CD14-positive monocyte (primary cell): ENCODE data around the gene FAM234A. TPM values are rescaled to one million over a fixed set of nuclear protein-coding genes. Genes with fewer than 3 reads are reported as not detected.

Source experiments
- DNase-seq, 3 donors: peaks; one replicate each; pipeline ENCODE4 v3.0.0-alpha.2; 2011 to 2022
- H2AFZ ChIP-seq: 2 replicates; pipeline ENCODE4 v1.6.0; 2012; ENCODE audit warnings: mild to moderate bottlenecking, low read depth, low read length, inconsistent platforms; ENCODE audit not compliant: insufficient read depth, poor library complexity, severe bottlenecking
- H3K27ac ChIP-seq, 2 donors: 1 replicate in 1 of 2; 2 replicates in 1 of 2; pipeline ENCODE4 v1.5.1; 2012 to 2013; ENCODE audit warnings: low read length in 2 of 2, control low read depth in 1 of 2, inconsistent platforms in 1 of 2, low read depth in 1 of 2, mild to moderate bottlenecking in 1 of 2
- H3K27me3 ChIP-seq, 2 donors: one replicate each; pipeline versions ENCODE4 v1.6.0 to v1.6.1; 2011 to 2013; ENCODE audit warnings: low read length in 2 of 2; ENCODE audit not compliant: control insufficient read depth in 2 of 2, insufficient read depth in 2 of 2
- H3K36me3 ChIP-seq, 2 donors: replicated peaks in 1 of 2; 1 replicate in 1 of 2; 2 replicates in 1 of 2; pipeline versions ENCODE4 v1.5.1 to v1.6.1; 2012 to 2013; ENCODE audit warnings: low read length in 2 of 2, control low read depth in 1 of 2, inconsistent platforms in 1 of 2, mild to moderate bottlenecking in 1 of 2; ENCODE audit not compliant: insufficient read depth in 2 of 2, control insufficient read depth in 1 of 2
- H3K4me1 ChIP-seq, 2 donors: 1 replicate in 1 of 2; 2 replicates in 1 of 2; pipeline versions ENCODE4 v1.5.1 to v1.6.1; 2012 to 2013; ENCODE audit warnings: low read length in 2 of 2, control low read depth in 1 of 2, inconsistent platforms in 1 of 2, mild to moderate bottlenecking in 1 of 2, moderate library complexity in 1 of 2; ENCODE audit not compliant: insufficient read depth in 2 of 2, control insufficient read depth in 1 of 2
- H3K4me2 ChIP-seq: replicated peaks from 2 replicates; pipeline ENCODE3; 2012; ENCODE audit warnings: low read length, moderate library complexity, mild to moderate bottlenecking; ENCODE audit not compliant: poor library complexity, severe bottlenecking; ENCODE audit errors: extremely low read depth
- H3K4me3 ChIP-seq, 3 experiments: fragments of 200-600 bp in 1 of 3; sonication (generic) in 1 of 3; replicated peaks in 1 of 3; 1 replicate in 2 of 3; 2 replicates in 1 of 3; pipeline ENCODE4 v1.5.1; 2011 to 2013; ENCODE audit warnings: low read length in 3 of 3, mild to moderate bottlenecking in 3 of 3, control low read depth in 2 of 3, low read depth in 2 of 3, inconsistent platforms in 1 of 3, moderate library complexity in 1 of 3
- H3K79me2 ChIP-seq: 2 replicates; pipeline ENCODE4 v1.6.0; 2012; ENCODE audit warnings: mild to moderate bottlenecking, control low read depth, inconsistent platforms, low read length, moderate library complexity; ENCODE audit not compliant: insufficient read depth
- H3K9ac ChIP-seq: 2 replicates; pipeline ENCODE4 v1.6.0; 2017; ENCODE audit warnings: low read length, mild to moderate bottlenecking; ENCODE audit not compliant: insufficient read depth, poor library complexity, severe bottlenecking
- H3K9me3 ChIP-seq, 2 donors: replicated peaks in 1 of 2; 1 replicate in 1 of 2; 2 replicates in 1 of 2; pipeline versions ENCODE4 v1.5.1 to v1.6.1; 2012 to 2013; ENCODE audit warnings: low read length in 2 of 2, control low read depth in 1 of 2; ENCODE audit not compliant: control insufficient read depth in 1 of 2, insufficient read depth in 1 of 2
- H4K20me1 ChIP-seq: 2 replicates; pipeline ENCODE4 v1.6.0; 2012; ENCODE audit warnings: mild to moderate bottlenecking, low read length, control low read depth, moderate library complexity; ENCODE audit not compliant: insufficient read depth
- H3K27ac Mint-ChIP-seq, 7 donors: one replicate each; pipeline ENCODE4 v1.8.0; 2020; ENCODE audit warnings: mild to moderate bottlenecking in 7 of 7, mixed read lengths in 7 of 7, moderate library complexity in 6 of 7, inconsistent platforms in 2 of 7
- H3K27me3 Mint-ChIP-seq, 3 donors: one replicate each; pipeline ENCODE4 v1.8.0; 2021 to 2022; ENCODE audit warnings: low read depth in 3 of 3, mild to moderate bottlenecking in 3 of 3, mixed read lengths in 3 of 3, moderate library complexity in 3 of 3, inconsistent platforms in 1 of 3
- H3K36me3 Mint-ChIP-seq, 2 donors: one replicate each; pipeline ENCODE4 v1.8.0; 2020; ENCODE audit warnings: mixed read lengths in 2 of 2, inconsistent platforms in 1 of 2, mild to moderate bottlenecking in 1 of 2
- H3K4me1 Mint-ChIP-seq: one replicate; pipeline ENCODE4 v1.8.0; 2020; ENCODE audit warnings: mild to moderate bottlenecking, mixed read lengths
- H3K4me3 Mint-ChIP-seq, 2 donors: one replicate each; pipeline ENCODE4 v1.8.0; 2020; ENCODE audit warnings: mild to moderate bottlenecking in 2 of 2, mixed read lengths in 2 of 2, moderate library complexity in 1 of 2
- H3K9me3 Mint-ChIP-seq, 7 donors: one replicate each; pipeline ENCODE4 v1.8.0; 2020 to 2022; ENCODE audit warnings: mixed read lengths in 7 of 7, mild to moderate bottlenecking in 6 of 7, moderate library complexity in 6 of 7, inconsistent platforms in 2 of 7
- WGBS: methylation state at CpG from one replicate; pipeline ENCODE4 v1.1.5; 2013; ENCODE audit warnings: missing lambda C conversion rate; ENCODE audit not compliant: insufficient coverage; 5-methylcytosine and 5-hydroxymethylcytosine counted together
- intact Hi-C, 2 donors: fragments of 100-400 bp; cut with micrococcal nuclease; formaldehyde crosslinking; loops; one replicate each; pipeline versions ENCODE4 v1.15.0 to v1.15.1; 2023
- polyA plus RNA-seq, 3 donors: library from polyadenylated mRNA; depleted of rRNA in 1 of 3; unstranded in 2 of 3; stranded (reverse) in 1 of 3; fragments of 300-500 nt in 2 of 3; fragments of >200 nt in 1 of 3; fragmentation: Illumina TruSeq in 2 of 3; gene quantifications; 1 replicate in 2 of 3; 2 replicates in 1 of 3; pipeline ENCODE4 v1.2.3, GENCODE V29; 2012 to 2021
- TF ChIP-seq, protein P1 (sequence below): fragments of 200-600 bp; IDR thresholded peaks from one replicate; pipeline ENCODE4 v1.8.0; 2022; ENCODE audit warnings: antibody characterized with exemption, mild to moderate bottlenecking

The FAM234A gene
- polyA plus RNA-seq, 3 donors = 22.5 to 40.4 (median 25.1) TPM

DNA sequence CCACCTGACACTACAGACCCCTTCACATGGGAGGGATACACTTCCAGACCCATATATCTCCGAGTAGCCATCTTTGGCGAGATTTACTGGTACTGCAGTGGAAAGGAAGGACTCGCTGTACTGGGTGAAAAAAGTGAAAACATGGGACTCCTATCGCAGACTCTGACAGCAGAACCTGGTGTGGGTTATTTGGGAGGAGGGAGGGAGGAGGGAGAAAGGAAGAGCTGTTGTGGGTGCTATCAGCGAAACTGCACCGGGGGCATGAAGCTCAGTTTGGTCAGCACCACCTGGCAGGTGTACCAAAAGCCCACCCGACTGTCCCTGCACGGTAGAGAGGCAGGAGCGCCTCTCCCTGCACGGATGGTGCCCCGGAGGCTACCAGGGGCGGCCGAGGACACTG lies 49.4 kb upstream of the FAM234A start:
- H3K4me2 ChIP-seq = no peak overlapping the region
- Mint-ChIP-seq H3K36me3 (peaks cover 35 to 43% of the 10 kb centered on the region in 2 donors), H3K4me3 (no peak overlapping the region), H3K27ac (no peak overlapping the region), H3K9me3 (peaks cover 0 to 6% (median 0%) of the 10 kb centered on the region in 7 donors), H3K27me3 (peaks cover 3 to 18% (median 11%) of the 10 kb centered on the region in 3 donors), H3K4me1 (peaks cover 2% of the 10 kb centered on the region)
- intact Hi-C loops = no loop called here
- H3K9ac ChIP-seq = no peak overlapping the region
- TF ChIP-seq, protein P1, sequence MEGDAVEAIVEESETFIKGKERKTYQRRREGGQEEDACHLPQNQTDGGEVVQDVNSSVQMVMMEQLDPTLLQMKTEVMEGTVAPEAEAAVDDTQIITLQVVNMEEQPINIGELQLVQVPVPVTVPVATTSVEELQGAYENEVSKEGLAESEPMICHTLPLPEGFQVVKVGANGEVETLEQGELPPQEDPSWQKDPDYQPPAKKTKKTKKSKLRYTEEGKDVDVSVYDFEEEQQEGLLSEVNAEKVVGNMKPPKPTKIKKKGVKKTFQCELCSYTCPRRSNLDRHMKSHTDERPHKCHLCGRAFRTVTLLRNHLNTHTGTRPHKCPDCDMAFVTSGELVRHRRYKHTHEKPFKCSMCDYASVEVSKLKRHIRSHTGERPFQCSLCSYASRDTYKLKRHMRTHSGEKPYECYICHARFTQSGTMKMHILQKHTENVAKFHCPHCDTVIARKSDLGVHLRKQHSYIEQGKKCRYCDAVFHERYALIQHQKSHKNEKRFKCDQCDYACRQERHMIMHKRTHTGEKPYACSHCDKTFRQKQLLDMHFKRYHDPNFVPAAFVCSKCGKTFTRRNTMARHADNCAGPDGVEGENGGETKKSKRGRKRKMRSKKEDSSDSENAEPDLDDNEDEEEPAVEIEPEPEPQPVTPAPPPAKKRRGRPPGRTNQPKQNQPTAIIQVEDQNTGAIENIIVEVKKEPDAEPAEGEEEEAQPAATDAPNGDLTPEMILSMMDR = no peak
- H3K9me3 ChIP-seq = peaks cover 0 to 7% of the 10 kb centered on the region in 2 donors
- H3K27ac ChIP-seq = no peak overlapping the region
- H3K27me3 ChIP-seq = peaks cover 2 to 14% of the 10 kb centered on the region in 2 donors
- DNase-seq = no peak
- H3K4me1 ChIP-seq = peaks cover 8 to 15% of the 10 kb centered on the region in 2 donors
- no peaks in the 10 kb centered on the region for H3K79me2 ChIP-seq
- H4K20me1 ChIP-seq = no peaks in the 10 kb centered on the region
- H2AFZ ChIP-seq = no peak overlapping the region
- H3K4me3 ChIP-seq = no peak overlapping the region
- WGBS = 98% methylated on average over 11 of the region's 13 CpGs
- H3K36me3 ChIP-seq = peaks cover 28 to 30% of the 10 kb centered on the region in 2 donors

DNA sequence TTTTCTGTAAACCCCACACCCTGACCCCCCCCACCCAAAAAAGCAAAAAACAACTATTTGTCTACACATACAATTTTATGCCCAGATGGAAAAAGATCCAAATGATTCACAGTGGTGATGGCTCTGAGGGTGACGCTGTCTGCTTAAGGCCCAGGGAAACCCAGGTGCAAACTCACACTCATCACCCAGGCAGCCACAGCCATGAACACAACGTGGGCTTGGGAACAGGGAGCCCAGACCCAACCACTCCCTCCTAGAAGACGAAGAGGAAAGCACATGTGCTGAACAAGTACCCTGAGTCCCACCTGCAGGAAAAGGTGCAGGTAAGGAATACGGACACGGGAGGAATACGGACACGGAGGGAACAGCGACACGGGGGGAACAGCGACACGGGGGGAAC lies 48.9 kb upstream of the FAM234A start:
- no peak for DNase-seq
- no peak overlapping the region for H3K27ac Mint-ChIP-seq
- peaks cover 5 to 10% of the 10 kb centered on the region in 2 donors for H3K4me1 ChIP-seq
- H3K4me3 Mint-ChIP-seq = no peak overlapping the region
- peaks cover 33 to 35% of the 10 kb centered on the region in 2 donors for H3K36me3 ChIP-seq
- TF ChIP-seq, protein P1 = no peak
- no peaks in the 10 kb centered on the region for H4K20me1 ChIP-seq
- no peak overlapping the region for H3K9ac ChIP-seq
- peaks cover 3 to 14% (median 11%) of the 10 kb centered on the region in 3 donors for H3K27me3 Mint-ChIP-seq
- intact Hi-C loops = no loop called here
- no peak overlapping the region for H3K27ac ChIP-seq
- H3K4me2 ChIP-seq = no peak overlapping the region
- no peaks in the 10 kb centered on the region for H3K79me2 ChIP-seq
- H3K4me1 Mint-ChIP-seq = no peaks in the 10 kb centered on the region
- peaks cover 2 to 11% of the 10 kb centered on the region in 2 donors for H3K27me3 ChIP-seq
- H2AFZ ChIP-seq = no peak overlapping the region
- peaks cover 39 to 48% of the 10 kb centered on the region in 2 donors for H3K36me3 Mint-ChIP-seq
- H3K9me3 Mint-ChIP-seq = peaks cover 0 to 6% (median 0%) of the 10 kb centered on the region in 7 donors
- H3K9me3 ChIP-seq = peaks cover 0 to 7% of the 10 kb centered on the region in 2 donors
- 100% methylated on average over 1 of the region's 11 CpGs for WGBS
- no peak overlapping the region for H3K4me3 ChIP-seq
